CD4-positive, alpha-beta T cell treated with Interleukin-17A for 1 hour (primary cell): Measurements from ENCODE around the gene ADAMTS17.

ENCODE experiments used
- DNase-seq: peaks from one replicate; pipeline ENCODE4 v3.0.0-alpha.2; 2020

The ADAMTS17 gene

GRCh38 chr15:100168787-100169186, 173.0 kb downstream of the ADAMTS17 start:
- no peak for DNase-seq

GRCh38 chr15:100167884-100168375, 173.8 kb downstream of the ADAMTS17 start:
- DNase-seq: no peak

- no peak for DNase-seq
Observed at GRCh38 chr15:100166313-100166712, 175.5 kb downstream of the ADAMTS17 start.

GRCh38 chr15:100163961-100164360, 177.8 kb downstream of the ADAMTS17 start:
- DNase-seq: no peak

GRCh38 chr15:100160953-100161352, 180.8 kb downstream of the ADAMTS17 start:
- DNase-seq: no peak

GRCh38 chr15:100159436-100159835, 182.3 kb downstream of the ADAMTS17 start:
- DNase-seq: no peak

GRCh38 chr15:100158356-100158755, 183.4 kb downstream of the ADAMTS17 start:
- DNase-seq: no peak

- DNase-seq: no peak
Observed at GRCh38 chr15:100156201-100156600, 185.6 kb downstream of the ADAMTS17 start.

GRCh38 chr15:100154338-100154737, 187.4 kb downstream of the ADAMTS17 start:
- DNase-seq: no peak

GRCh38 chr15:100152463-100152862, 189.3 kb downstream of the ADAMTS17 start:
- DNase-seq: no peak

- no peak for DNase-seq
Observed at GRCh38 chr15:100150906-100151305, 190.9 kb downstream of the ADAMTS17 start.

- no peak for DNase-seq
Observed at GRCh38 chr15:100147828-100148227, 193.9 kb downstream of the ADAMTS17 start.

- DNase-seq: no peak
Observed at GRCh38 chr15:100143378-100143777, 198.4 kb downstream of the ADAMTS17 start.

GRCh38 chr15:100141311-100142001, 200.3 kb downstream of the ADAMTS17 start:
- no peak for DNase-seq

- DNase-seq: no peak
Observed at GRCh38 chr15:100140527-100141308, 201.1 kb downstream of the ADAMTS17 start.

- no peak for DNase-seq
Observed at GRCh38 chr15:100134586-100134985, 207.2 kb downstream of the ADAMTS17 start.

GRCh38 chr15:100134089-100134583, 207.6 kb downstream of the ADAMTS17 start:
- no peak for DNase-seq

GRCh38 chr15:100133001-100133400, 208.8 kb downstream of the ADAMTS17 start:
- DNase-seq: no peak

GRCh38 chr15:100132309-100132708, 209.5 kb downstream of the ADAMTS17 start:
- DNase-seq: no peak

GRCh38 chr15:100131321-100132224, 210.2 kb downstream of the ADAMTS17 start:
- DNase-seq: peak; percentile 1

- DNase-seq: no peak
Observed at GRCh38 chr15:100129677-100130076, 212.1 kb downstream of the ADAMTS17 start.

- DNase-seq: no peak
Observed at GRCh38 chr15:100125401-100126191, 216.2 kb downstream of the ADAMTS17 start.
